Kidney epithelial cell (primary cell): ENCODE data around the gene SOST. TPM values are rescaled to one million over a fixed set of nuclear protein-coding genes. Genes with fewer than 3 reads are reported as not detected.

Source experiments
- DNase-seq: peaks from one replicate; pipeline ENCODE4 v3.0.0-alpha.2; 2010; ENCODE audit warnings: low read depth
- H3K27me3 ChIP-seq: 2 replicates; pipeline ENCODE4 v1.6.0; 2011; ENCODE audit warnings: low read length; ENCODE audit not compliant: control insufficient read depth, insufficient read depth
- H3K36me3 ChIP-seq: 2 replicates; pipeline ENCODE4 v1.5.1; 2011; ENCODE audit warnings: low read length; ENCODE audit not compliant: control insufficient read depth, insufficient read depth
- H3K4me3 ChIP-seq: 2 replicates; pipeline ENCODE4 v1.5.1; 2011; ENCODE audit warnings: low read depth, mild to moderate bottlenecking, control low read depth, low read length
- CTCF ChIP-seq: IDR thresholded peaks from 2 replicates; pipeline ENCODE4 v1.5.1; 2011; ENCODE audit warnings: mild to moderate bottlenecking, moderate library complexity, low read length, control low read depth, inconsistent platforms; ENCODE audit not compliant: insufficient read depth, poor library complexity, severe bottlenecking
- total RNA-seq: library from RNA; depleted of rRNA; stranded (reverse); fragments of >200 nt; gene quantifications from 2 replicates; pipeline ENCODE4 v1.2.3, GENCODE V29; 2015

SOST gene
- total RNA-seq, 1 donor from 2014 or later: not detected

- Histone ChIP-seq H3K36me3 (peaks cover 1% of the 10 kb centered on the region), H3K4me3 (peak overlapping the region; percentile 96), H3K27me3 (no peaks in the 10 kb centered on the region)
- DNase-seq: no peak
- TF ChIP-seq CTCF: peak; percentile 29
These were observed 20.8 kb upstream of the SOST start for GRCh38 chr17:43779145-43780125.

- peak within 1 kb of the TSS; percentile 96 for H3K4me3 ChIP-seq
- H3K36me3 ChIP-seq: peaks cover 1% of the 10 kb centered on the region
- DNase-seq: peak; percentile 82
- no peak for TF ChIP-seq CTCF
- no peaks in the 10 kb centered on the region for H3K27me3 ChIP-seq
These were observed 19.9 kb upstream of the SOST start, which contains the start of gene DUSP3 for GRCh38 chr17:43778337-43779144. Gene DUSP3, minus strand, starts transcription at chr17:43778977. Its CDS starts 53 bp downstream, at chr17:43778924.

GRCh38 chr17:43774304-43775250 lies 16.0 kb upstream of the SOST start:
- DNase-seq: no peak
- H3K27me3 ChIP-seq: no peaks in the 10 kb centered on the region
- no peak for TF ChIP-seq CTCF
- no peak overlapping the region for H3K4me3 ChIP-seq
- peaks cover 4% of the 10 kb centered on the region for H3K36me3 ChIP-seq

- no peaks in the 10 kb centered on the region for H3K27me3 ChIP-seq
- no peak for DNase-seq
- no peak for TF ChIP-seq CTCF
- H3K36me3 ChIP-seq: peaks cover 4% of the 10 kb centered on the region
- H3K4me3 ChIP-seq: no peak overlapping the region
These were observed 14.5 kb upstream of the SOST start for GRCh38 chr17:43772877-43773648.

GRCh38 chr17:43771463-43771862 lies 12.9 kb upstream of the SOST start:
- no peak for TF ChIP-seq CTCF
- no peak for DNase-seq
- Histone ChIP-seq H3K4me3 (no peak overlapping the region), H3K36me3 (peaks cover 4% of the 10 kb centered on the region), H3K27me3 (no peaks in the 10 kb centered on the region)
